ENCODE measurements around the gene TEX48.

TEX48 gene

DNA sequence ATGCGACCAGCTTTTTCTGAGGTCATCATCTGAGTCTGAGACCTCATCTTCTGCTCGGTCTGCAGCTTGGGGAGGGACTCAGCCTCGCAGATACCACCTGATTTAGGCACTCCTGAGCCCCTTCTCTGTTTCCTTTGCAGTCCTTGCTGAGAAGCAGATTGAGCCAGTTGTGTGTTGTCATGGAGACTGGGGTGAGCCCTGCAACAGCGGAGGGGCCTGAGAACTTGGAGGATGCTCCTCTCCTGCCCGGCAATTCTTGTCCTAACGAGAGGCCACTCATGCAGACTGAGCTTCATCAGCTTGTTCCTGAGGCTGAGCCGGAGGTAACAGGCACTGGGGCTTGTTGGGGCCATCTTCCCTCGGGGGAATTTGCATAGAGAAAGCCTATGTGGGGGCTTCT is 43.6 kb downstream of the TEX48 start:
- POLR2A ChIA-PET (ENCODE audit: low non-redundant PET), result no interaction called here
- H3K27ac ChIP-seq, result no peak overlapping the region
- no peak for DNase-seq (ENCODE audit: low spot score)
- CTCF ChIA-PET, result interaction anchor here (0.9 kb wide), 1 partner anchor 15 kb away, joined by 6 read pairs; no protein-coding TSS in a partner anchor
- TF ChIP-seq, protein P1, sequence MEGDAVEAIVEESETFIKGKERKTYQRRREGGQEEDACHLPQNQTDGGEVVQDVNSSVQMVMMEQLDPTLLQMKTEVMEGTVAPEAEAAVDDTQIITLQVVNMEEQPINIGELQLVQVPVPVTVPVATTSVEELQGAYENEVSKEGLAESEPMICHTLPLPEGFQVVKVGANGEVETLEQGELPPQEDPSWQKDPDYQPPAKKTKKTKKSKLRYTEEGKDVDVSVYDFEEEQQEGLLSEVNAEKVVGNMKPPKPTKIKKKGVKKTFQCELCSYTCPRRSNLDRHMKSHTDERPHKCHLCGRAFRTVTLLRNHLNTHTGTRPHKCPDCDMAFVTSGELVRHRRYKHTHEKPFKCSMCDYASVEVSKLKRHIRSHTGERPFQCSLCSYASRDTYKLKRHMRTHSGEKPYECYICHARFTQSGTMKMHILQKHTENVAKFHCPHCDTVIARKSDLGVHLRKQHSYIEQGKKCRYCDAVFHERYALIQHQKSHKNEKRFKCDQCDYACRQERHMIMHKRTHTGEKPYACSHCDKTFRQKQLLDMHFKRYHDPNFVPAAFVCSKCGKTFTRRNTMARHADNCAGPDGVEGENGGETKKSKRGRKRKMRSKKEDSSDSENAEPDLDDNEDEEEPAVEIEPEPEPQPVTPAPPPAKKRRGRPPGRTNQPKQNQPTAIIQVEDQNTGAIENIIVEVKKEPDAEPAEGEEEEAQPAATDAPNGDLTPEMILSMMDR (conservative IDR thresholded peaks at IDR 0.05; ENCODE audit: low read depth), result no peak

DNA sequence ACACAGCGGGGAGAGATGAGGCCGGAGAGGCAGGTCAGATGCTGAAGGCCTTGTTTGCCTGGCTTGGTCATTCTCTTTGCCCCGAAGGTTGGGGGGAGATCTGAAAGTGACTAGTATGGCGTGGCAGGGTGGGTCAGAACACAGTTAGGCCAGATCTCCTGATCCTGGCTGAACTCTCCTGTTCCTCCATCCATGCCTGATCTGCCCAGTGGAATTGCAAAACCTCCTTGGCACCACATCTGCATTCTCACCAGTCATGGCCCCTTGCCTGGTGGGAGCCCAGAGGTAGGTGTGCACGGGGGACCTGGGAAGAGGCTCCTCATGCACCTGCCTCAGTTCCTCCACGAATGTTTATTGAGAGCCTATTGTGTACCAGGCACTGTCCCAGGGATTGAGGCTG is 47.6 kb downstream of the TEX48 start:
- ChIA-PET POLR2A (ENCODE audit: low non-redundant PET) (no interaction called here), CTCF (no interaction called here)
- H3K27ac ChIP-seq, result 0 out of 2 replicates have a peak overlapping the region, but pooled peaks have one; percentile 10
- no peak for DNase-seq (ENCODE audit: low spot score)
- TF ChIP-seq, protein P1 (conservative IDR thresholded peaks at IDR 0.05; ENCODE audit: low read depth), result no peak

- ChIA-PET CTCF (interaction anchor here (0.7 kb wide), 1 partner anchor 280 kb away, joined by 3 read pairs; no protein-coding TSS in a partner anchor), POLR2A (ENCODE audit: low non-redundant PET) (no interaction called here)
- TF ChIP-seq, protein P1 (conservative IDR thresholded peaks at IDR 0.05; ENCODE audit: low read depth), result no peak
- no peak for DNase-seq (ENCODE audit: low spot score)
- H3K27ac ChIP-seq, result peak overlapping the region; percentile 10
Observed at GRCh38 chr9:114633438-114634089, 48.4 kb downstream of the TEX48 start.

GRCh38 chr9:114631166-114631565 is 50.8 kb downstream of the TEX48 start:
- CTCF ChIA-PET, result interaction anchor here (0.6 kb wide), 1 partner anchor 27 kb away, joined by 3 read pairs; no protein-coding TSS in a partner anchor
- TF ChIP-seq, protein P1 (conservative IDR thresholded peaks at IDR 0.05; ENCODE audit: low read depth), result no peak
- H3K27ac ChIP-seq, result no peak overlapping the region
- DNase-seq (ENCODE audit: low spot score), result no peak
- POLR2A ChIA-PET (ENCODE audit: low non-redundant PET), result no interaction called here

GRCh38 chr9:114629563-114630090 is 52.4 kb downstream of the TEX48 start:
- H3K27ac ChIP-seq, result no peak overlapping the region
- DNase-seq (ENCODE audit: low spot score), result no peak
- TF ChIP-seq, protein P1 (conservative IDR thresholded peaks at IDR 0.05; ENCODE audit: low read depth), result no peak
- POLR2A ChIA-PET (ENCODE audit: low non-redundant PET), result no interaction called here
- CTCF ChIA-PET, result interaction anchor here (0.8 kb wide), 1 partner anchor 24 kb away, joined by 3 read pairs; no protein-coding TSS in a partner anchor

DNA sequence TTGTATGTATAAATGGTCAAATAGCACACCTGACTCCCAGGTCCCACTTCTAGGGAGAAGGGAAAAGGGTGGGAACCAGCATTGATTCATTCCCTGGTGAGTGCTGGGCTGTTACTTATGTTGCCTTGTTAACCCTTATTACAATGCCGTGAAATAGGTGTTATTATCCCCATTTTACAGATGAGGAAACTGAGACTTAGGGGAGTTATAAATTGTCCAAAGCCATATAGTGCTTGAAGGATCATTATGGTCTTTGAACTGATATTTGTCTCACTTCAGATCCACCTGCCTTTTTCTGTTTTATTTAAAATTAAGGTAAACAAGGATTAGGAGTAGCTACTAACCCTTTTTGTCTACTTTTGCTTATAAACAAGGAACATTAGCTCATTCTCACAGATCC is 54.4 kb downstream of the TEX48 start:
- ChIA-PET POLR2A (ENCODE audit: low non-redundant PET) (no interaction called here), CTCF (interaction anchor here (0.6 kb wide), 1 partner anchor 28 kb away, joined by 3 read pairs; no protein-coding TSS in a partner anchor)
- TF ChIP-seq, protein P1 (conservative IDR thresholded peaks at IDR 0.05; ENCODE audit: low read depth), result no peak
- H3K27ac ChIP-seq, result no peak overlapping the region
- DNase-seq (ENCODE audit: low spot score), result no peak

All from RWPE1 (cell line).